Panc1 (cell line): ENCODE measurements around the gene RETSAT.

Experiments
- POLR2AphosphoS5 ChIP-seq: IDR thresholded peaks from 2 replicates; pipeline ENCODE4 v1.6.1; 2012; ENCODE audit warnings: mild to moderate bottlenecking, low read depth, low read length, moderate library complexity
- TF ChIP-seq, protein P1 (sequence below): fragments of 450-650 bp; IDR thresholded peaks from 2 replicates; pipeline ENCODE4 v1.5.1; 2017; ENCODE audit warnings: mild to moderate bottlenecking

DNA sequence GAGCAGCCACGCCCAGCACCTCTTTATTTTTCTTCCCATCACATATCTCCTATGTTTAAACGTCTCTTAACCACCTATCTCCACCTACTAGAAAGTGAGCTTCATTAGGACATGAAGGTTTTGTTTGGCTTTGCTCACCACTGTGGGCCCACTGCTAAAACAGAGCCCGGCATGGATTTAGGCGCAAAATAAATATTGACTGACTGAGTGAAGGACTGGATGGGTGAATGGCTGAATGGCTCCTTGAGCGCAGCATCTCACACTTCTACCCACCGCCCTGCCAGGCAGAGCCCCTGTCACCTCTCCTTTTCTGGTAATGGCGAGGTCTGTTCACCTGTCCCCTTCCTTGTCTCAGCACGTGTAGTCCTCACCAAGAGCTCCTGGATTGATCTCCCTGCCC lies 45.7 kb upstream of the RETSAT start:
- TF ChIP-seq, protein P1, sequence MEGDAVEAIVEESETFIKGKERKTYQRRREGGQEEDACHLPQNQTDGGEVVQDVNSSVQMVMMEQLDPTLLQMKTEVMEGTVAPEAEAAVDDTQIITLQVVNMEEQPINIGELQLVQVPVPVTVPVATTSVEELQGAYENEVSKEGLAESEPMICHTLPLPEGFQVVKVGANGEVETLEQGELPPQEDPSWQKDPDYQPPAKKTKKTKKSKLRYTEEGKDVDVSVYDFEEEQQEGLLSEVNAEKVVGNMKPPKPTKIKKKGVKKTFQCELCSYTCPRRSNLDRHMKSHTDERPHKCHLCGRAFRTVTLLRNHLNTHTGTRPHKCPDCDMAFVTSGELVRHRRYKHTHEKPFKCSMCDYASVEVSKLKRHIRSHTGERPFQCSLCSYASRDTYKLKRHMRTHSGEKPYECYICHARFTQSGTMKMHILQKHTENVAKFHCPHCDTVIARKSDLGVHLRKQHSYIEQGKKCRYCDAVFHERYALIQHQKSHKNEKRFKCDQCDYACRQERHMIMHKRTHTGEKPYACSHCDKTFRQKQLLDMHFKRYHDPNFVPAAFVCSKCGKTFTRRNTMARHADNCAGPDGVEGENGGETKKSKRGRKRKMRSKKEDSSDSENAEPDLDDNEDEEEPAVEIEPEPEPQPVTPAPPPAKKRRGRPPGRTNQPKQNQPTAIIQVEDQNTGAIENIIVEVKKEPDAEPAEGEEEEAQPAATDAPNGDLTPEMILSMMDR = no peak
- no peak for TF ChIP-seq POLR2AphosphoS5
